Prostate gland (tissue), 2 donors: ENCODE measurements around the gene CSRNP3.

Source experiments
- CTCF ChIP-seq, 4 experiments: fragments of 200-600 bp in 2 of 4; fragments of 450-650 bp in 2 of 4; sonication (generic) in 2 of 4; IDR thresholded peaks; 1 replicate in 3 of 4; 2 replicates in 1 of 4; pipeline ENCODE4 v1.5.1; 2016 to 2019; ENCODE audit warnings: antibody characterized with exemption in 4 of 4, mild to moderate bottlenecking in 2 of 4, moderate library complexity in 2 of 4
- POLR2A ChIP-seq: fragments of 450-650 bp; IDR thresholded peaks from one replicate; pipeline ENCODE4 v1.6.1; 2016; ENCODE audit warnings: antibody characterized with exemption, mild to moderate bottlenecking

GRCh38 chr2:165666605-165667004 lies 197.1 kb downstream of the CSRNP3 start:
- TF ChIP-seq CTCF (IDR thresholded peaks at IDR 0.05) (no peak), POLR2A (no peak)
